ACHN (cell line): ENCODE measurements around the gene BLACAT1.

Experiments used
- DNase-seq: peaks from one replicate; pipeline ENCODE4 v3.0.0-alpha.2; 2015
- in situ Hi-C: cut with HindIII; loops from 2 replicates; pipeline ENCODE4 v1.10.0; 2017; ENCODE audit warnings: low sequenced_read_pairs, low pct_ligation_motif_present, low pct_unique_long_range_greater_than_20kb

The BLACAT1 gene

DNA sequence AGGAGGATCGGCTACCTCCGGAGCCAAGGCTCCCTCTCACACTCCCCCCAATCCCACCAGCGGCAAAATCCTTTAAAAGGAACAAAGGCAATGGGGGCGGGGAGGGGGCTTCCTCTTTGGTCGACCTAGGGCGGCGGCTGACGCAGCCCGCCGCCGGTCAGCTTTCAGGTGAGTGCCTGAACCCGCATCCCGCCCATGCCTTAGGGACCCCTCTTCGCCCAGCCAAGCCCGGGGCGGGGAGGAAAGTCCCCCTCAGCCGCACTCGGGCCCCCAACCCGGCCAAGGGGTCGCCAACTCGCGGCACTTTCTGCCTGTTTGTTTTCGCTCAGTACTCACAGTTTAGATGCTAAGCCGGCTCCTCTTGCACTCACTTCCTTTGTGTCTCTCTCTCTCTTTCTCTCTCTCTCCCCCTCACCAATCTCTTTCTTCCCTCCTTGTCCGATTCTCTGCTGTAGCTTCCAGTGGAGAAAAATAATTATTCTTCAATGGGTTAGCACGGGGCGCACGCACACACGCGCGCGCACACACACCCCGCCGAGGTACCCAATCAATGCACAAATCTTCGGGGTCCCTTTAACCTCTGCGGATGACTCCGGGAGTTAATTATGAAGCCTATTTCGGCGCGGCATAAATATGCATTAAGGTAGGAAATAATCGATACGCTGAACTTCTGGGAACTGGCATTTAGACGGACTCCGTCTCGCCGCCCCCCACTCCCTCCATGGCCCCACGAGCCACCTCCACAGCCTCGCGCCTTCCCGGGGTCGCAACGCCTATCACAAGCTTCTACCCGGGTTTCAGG lies at the start of gene BLACAT1:
BLACAT1 (minus strand) TSS at position 465 of the 802 bp plus-strand sequence.
- in situ Hi-C loops, result no loop called here

DNA sequence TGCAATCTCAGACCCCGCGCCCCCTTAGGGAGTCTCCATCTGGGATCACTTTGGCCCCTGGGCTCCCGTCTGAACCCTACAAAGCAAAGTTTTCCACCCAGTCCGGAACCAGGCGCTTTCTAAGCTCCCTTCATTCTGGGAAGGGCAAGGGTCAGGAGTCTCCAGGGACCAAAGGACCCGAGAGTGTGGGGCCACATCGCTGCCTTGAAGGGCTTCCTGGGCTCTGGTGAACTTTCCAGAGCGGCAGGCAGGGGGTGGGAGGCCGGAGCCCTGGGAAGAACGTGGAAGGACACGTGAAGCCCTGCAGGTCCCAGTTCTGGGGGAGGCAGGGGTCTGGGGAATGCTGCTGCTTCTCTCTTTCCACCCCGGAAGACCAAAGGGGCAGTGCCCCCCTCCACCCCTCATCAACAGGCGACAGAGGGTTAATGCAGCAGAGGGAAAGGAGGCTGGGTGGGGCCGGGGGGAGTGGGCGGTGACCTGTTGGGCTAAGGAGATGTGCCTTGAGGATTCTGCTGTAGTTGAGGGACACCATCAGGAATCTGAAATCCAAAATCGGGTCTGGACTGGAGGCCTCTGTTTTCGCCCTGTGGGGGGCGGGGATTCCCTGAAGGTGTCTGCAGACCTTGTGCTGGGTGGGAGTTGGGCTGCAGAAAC lies 49.4 kb upstream of the BLACAT1 start:
- in situ Hi-C loops, result no loop called here
- DNase-seq, result peak; percentile 56

More for the DNA sequence above, at the start of gene BLACAT1:
- DNase-seq, result no peak

DNA sequence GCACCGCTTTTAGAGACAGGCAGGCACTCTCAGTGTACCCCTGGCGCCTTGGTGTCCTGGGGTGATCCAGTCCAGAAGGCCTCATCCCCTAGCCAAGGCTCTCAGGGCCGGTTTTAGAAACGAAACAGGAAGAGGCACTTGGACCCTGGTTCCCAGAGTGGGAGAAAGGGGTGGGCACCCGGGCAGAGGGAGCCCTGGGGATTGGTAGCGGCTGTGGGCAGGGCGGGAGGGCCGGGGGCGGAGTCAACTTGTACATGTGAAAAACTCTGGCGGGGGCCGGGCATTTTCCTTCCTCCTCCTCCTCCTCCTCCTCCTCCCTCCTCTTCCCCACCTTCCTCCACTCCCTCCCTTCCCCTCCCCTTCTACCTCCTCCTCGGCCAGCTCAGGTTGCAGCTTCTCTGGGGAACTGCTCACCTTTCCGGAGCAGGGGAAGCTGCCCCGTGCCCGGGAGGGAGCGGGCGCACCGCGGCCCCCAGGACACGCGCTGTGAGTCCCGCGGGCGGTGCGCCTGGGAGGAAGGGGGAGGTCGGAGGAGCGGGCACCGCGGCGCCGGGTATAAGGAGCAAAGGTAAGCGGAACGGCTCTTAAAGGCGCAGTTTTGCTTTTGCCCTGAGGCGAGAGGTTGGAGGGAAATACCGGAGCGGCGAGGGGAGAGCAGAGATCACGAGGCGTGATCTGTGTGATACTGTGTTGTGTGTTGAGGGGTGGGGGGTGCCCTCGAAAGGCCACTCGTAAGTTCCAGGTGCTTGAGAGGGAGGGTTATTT lies 48.6 kb upstream of the BLACAT1 start, which contains the start of gene CDK18:
CDK18 (plus strand) TSS at position 359 of the 765 bp plus-strand sequence. CDS start 18,499 bp downstream, outside the sequence.
- in situ Hi-C loops, result no loop called here
- peak; percentile 91 for DNase-seq

GRCh38 chr1:205502992-205503391 lies 47.1 kb upstream of the BLACAT1 start:
- in situ Hi-C loops, result no loop called here
- no peak for DNase-seq

DNA sequence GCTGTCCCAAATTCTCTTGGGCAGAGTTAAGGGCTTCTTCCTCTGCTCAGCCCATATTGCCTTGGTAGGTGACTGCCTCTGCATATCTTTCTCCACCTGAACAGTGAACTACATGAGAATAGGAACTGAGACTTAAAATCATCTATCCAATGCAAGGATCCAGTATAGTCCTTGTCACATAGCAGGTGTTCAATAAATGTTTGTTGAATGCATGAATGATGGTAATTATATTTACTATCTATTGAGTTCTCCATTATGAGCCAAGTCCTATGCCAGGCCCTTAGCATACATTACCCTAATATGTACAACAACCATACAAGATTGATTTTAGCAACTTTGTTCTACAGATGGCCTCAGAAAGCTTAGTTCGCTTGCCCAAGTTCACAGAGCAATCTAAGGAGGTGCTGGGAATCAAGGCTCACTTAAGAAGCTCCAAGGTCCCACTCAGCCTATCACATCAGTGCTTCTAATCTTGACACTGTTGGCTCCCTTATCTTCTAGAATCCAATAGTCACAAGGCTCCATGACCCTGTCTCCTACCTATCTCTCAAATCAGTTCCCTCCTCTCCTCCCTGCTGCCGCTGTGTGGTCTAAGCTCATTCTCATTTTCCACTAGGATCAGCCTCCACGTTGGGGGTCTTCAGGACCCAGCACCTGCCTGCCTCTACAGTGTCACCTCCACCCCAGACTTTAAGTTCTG lies 46.4 kb upstream of the BLACAT1 start:
- in situ Hi-C loops, result no loop called here

DNA sequence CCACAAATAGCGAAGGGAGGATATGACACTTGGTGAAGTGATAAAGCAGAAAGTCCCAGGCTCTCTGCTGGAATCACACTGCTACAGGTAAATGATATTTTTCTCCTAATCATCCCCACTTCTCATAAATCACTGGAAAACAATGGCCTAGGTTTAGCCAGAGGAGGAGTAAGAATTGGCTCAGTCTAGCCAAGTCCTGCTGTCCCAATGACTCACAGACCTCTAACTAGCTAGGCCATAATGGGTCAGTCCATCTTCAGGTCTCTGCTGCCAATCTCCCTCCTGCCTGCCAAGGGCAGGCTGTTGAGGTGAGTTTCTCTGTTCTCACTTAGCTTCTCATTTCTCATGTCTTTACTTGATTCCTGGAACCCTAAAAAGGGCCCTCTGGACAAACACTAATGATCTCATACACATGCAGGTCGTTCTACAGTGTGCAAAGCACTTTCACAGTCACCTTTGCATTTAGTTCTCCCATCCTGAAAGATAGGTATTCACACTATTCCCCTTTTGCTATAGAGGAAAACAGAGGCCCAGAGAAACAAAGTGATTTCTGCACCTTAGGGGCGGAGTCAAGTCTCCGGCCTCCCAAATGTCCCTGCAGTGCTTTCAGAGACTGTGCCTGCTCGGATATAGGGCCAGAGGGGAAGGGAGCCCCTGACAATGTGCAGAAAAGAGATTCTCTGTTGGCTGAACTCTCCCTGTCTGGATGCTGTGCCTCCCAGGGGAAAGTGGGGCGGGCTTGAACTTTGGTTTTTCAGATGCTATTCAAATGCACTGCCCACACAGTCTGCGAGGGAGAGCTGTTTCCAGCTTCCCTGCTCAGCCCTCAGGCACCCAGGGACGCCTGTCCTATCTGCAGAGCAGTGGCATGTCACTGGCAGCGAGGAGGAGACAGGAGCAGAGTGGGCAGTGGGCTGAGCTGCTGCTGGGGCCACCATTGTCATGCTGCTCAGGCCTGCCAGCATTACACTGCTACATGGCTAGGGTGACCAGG lies 44.7 kb upstream of the BLACAT1 start:
- no peak for DNase-seq
- in situ Hi-C loops, result no loop called here

More for the DNA sequence above, 46.4 kb upstream of the BLACAT1 start:
- DNase-seq, result no peak

GRCh38 chr1:205499789-205500188 lies 43.9 kb upstream of the BLACAT1 start:
- DNase-seq, result no peak
- in situ Hi-C loops, result no loop called here

- no peak for DNase-seq
- in situ Hi-C loops, result no loop called here
Measured at GRCh38 chr1:205497351-205497750, 41.5 kb upstream of the BLACAT1 start.

- in situ Hi-C loops, result no loop called here
- DNase-seq, result no peak
Measured at GRCh38 chr1:205496661-205497060, 40.8 kb upstream of the BLACAT1 start.

DNA sequence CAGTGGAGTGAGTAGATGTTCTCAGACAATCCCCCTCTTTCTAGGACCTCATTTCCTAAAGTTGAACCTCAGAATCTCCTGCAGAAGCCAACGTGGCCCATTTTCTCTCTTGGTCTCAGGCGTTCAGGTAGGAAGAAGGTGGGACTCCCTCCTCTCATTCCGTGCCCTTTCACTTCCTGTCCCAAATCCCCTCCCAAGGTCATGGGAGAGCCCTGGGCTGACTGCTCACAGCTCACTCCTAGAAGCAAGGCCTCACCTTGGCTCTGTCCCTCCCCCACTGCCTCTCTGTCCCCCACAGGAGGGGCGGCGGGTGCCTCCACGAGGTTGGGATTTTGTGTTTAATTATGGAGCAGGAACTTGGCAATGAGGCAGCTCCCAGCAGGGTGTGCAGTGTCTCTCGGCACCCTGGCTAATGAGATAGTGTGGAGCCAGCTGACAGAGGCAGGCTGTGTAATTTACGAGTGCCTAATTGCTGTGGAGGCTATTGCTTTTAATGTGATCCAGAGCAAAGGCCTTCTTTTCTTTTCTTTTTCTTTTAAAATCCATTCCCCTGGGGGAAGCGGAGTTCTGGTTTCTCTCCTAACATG lies 39.5 kb upstream of the BLACAT1 start:
- no peak for DNase-seq
- in situ Hi-C loops, result no loop called here

GRCh38 chr1:205494115-205494514 lies 38.3 kb upstream of the BLACAT1 start:
- in situ Hi-C loops, result no loop called here
- no peak for DNase-seq

DNA sequence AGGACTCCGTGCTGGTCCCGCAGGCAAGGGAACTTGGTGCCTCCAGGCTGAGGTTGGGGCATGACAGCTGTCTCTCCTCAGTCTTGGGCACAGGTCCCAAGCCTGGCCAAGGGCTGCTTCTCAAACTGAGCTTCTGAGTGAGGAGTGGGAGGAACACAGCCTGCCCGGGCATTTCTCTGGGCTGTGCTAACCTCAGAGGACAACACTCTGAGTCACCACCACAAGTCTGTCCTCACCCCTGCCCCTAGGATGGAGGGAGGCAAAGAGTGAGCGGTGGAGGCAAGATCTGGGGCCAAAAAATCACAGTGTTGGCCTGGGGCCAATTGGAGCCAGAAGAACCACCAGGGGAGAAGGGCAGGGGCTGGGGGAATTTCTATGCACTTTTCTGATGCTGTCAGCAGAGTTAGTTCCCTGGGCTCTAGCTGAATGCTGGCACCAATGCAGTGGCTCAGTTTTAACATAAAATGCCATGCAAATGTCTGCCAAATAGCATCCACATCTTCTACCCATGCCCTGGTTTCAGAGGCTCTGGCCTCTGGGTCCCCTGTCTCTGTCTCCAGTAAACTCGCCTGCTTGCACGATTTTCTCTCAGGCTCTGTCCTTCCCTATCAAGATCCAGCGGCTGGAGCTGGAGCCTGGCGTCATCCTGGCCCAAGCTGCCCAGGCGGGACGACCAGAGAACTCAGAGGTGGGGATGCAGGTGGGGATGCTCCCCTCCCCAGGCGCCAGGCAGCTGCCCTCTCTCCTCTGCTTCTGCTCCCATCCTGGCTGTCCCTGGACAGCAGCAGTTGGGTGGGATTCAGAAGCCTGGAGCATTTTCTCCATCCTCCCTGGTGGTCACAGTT lies 37.6 kb upstream of the BLACAT1 start:
- in situ Hi-C loops, result no loop called here
- peak; percentile 81 for DNase-seq

GRCh38 chr1:205492774-205493173 lies 36.9 kb upstream of the BLACAT1 start:
- in situ Hi-C loops, result no loop called here

GRCh38 chr1:205492201-205492667 lies 36.4 kb upstream of the BLACAT1 start:
- DNase-seq, result peak; percentile 43
- in situ Hi-C loops, result no loop called here

More at GRCh38 chr1:205492774-205493173, 36.9 kb upstream of the BLACAT1 start:
- DNase-seq, result no peak

DNA sequence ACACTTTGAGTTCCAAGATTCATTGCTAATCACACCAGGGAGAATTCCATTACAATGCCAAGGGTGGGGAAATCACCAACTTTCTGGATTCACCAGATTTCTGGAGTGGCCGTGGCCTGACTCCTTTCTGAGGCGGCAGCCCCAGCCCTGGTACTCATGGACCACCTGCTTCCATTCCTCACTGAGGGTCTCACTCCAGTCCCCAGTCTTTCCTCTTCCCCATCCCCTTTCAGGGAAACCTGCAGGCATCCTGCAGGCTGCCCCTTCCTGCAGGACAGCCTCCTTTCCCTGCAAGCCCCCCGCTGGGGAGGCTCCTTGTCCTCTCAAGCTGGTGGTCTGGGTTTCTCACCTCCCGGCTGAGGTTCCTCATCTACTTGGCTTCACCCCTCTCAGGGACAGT lies 35.9 kb upstream of the BLACAT1 start:
- in situ Hi-C loops, result no loop called here
- no peak for DNase-seq

DNA sequence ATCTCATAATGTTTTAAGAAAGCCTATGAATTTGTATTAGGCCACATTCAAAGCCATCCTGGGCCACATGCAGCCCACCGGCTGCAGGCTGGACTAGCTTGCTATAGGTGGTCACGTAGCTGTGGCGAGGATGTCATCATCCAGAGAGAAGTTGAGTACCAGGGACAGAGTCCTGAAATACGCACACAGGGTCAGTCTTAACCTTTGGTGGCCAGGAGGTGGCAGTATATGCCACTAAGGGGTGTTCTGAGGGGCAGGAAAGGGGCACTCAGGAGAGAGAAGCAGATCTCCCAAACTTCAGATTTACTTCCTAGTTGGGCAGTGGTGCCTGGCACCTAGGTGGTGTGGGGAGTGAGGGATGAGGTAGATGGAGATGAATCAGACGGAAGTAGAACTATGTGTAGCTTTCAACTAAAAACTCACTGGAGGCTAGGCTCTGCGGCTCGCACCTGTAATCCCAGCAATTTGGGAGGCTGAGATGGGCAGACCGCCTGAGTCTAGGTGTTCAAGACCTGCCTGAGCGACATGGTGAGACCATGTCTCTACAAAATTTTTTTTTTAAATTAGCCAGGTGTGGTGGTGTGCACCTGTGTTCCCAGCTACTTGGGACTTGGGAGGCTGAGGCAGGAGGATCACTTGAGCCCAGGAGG lies 32.4 kb upstream of the BLACAT1 start:
- in situ Hi-C loops, result no loop called here
- peak; percentile 76 for DNase-seq
